ENCODE results near the gene WIPF3.

The WIPF3 gene

DNA sequence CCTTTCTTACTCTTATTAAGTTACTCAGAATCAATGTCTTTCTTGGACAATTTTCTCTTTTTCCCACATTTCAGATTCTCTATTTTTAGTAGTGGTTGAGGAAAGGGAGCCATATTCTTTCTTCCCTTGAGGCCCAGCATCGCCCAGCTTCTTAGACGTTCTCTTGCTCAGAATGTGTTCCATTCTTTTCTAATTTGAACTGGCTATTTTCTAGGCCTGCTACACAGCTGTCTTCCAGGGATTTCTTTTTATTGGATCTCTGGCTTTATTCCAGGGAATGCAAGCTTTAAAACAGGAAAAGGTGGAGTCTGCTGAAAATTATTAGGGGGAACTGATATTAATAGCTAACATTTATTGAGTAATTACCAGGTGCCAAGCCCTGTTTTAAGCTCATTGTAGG is 58.3 kb downstream of the WIPF3 start:
- Histone ChIP-seq H3K4me1 (ENCODE audit: insufficient read depth, low read length) (no peaks in the 10 kb centered on the region), H3K9me3 (ENCODE audit: control insufficient read depth, insufficient read depth, low read length) (no peaks in the 10 kb centered on the region), H3K9ac (ENCODE audit: low read depth, low read length) (no peak overlapping the region), H3K36me3 (ENCODE audit: insufficient read depth, low read length) (no peaks in the 10 kb centered on the region)

GRCh38 chr7:29865526-29865925 is 59.2 kb downstream of the WIPF3 start:
- Histone ChIP-seq H3K9ac (ENCODE audit: low read depth, low read length) (no peak overlapping the region), H3K36me3 (ENCODE audit: insufficient read depth, low read length) (no peaks in the 10 kb centered on the region), H3K9me3 (ENCODE audit: control insufficient read depth, insufficient read depth, low read length) (no peaks in the 10 kb centered on the region)

GRCh38 chr7:29866490-29866930 is 60.2 kb downstream of the WIPF3 start:
- no peaks in the 10 kb centered on the region for H3K36me3 ChIP-seq (ENCODE audit: insufficient read depth, low read length)
- no peak overlapping the region for H3K9ac ChIP-seq (ENCODE audit: low read depth, low read length)
- no peaks in the 10 kb centered on the region for H3K9me3 ChIP-seq (ENCODE audit: control insufficient read depth, insufficient read depth, low read length)
- no peaks in the 10 kb centered on the region for H3K4me1 ChIP-seq (ENCODE audit: insufficient read depth, low read length)

More at GRCh38 chr7:29865526-29865925, 59.2 kb downstream of the WIPF3 start:
- H3K4me1 ChIP-seq (ENCODE audit: insufficient read depth, low read length), result no peaks in the 10 kb centered on the region

- Histone ChIP-seq H3K4me1 (ENCODE audit: insufficient read depth, low read length) (no peaks in the 10 kb centered on the region), H3K9me3 (ENCODE audit: control insufficient read depth, insufficient read depth, low read length) (no peaks in the 10 kb centered on the region), H3K36me3 (ENCODE audit: insufficient read depth, low read length) (no peaks in the 10 kb centered on the region), H3K9ac (ENCODE audit: low read depth, low read length) (no peak overlapping the region)
Measured at GRCh38 chr7:29871787-29872398, 65.6 kb downstream of the WIPF3 start.

DNA sequence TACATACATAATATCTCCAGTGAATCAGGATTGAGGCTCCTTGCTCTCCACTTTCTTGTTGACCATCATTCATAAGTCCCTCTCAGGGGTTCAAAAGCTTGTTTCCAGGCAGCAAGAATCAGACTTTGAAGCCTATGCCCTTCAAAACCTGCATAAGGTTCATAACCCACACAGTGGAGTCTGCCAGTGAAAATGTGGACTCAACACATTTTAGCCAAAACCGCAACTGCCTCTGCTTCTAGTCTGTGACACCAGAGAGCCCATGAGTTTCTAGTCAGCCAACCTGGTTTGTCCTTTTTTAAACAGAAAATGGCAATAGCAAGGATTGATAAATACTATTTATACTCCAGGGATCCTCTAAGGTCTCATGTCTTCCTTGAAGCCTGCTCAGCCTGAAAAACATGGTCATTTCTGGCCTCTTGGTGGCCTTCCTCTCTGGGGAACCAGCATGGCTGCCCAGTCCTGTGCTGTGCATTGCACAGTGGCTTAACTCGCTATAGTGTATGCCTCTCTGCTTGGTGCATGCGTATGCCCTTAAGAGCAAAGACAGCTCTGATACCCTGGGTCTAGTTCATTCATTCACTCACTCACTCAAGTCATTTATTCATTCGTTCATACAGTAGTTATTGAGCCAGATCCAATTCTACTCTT is 67.5 kb downstream of the WIPF3 start:
- H3K9ac ChIP-seq (ENCODE audit: low read depth, low read length), result no peak overlapping the region
- H3K9me3 ChIP-seq (ENCODE audit: control insufficient read depth, insufficient read depth, low read length), result no peaks in the 10 kb centered on the region
- no peaks in the 10 kb centered on the region for H3K4me1 ChIP-seq (ENCODE audit: insufficient read depth, low read length)
- H3K36me3 ChIP-seq (ENCODE audit: insufficient read depth, low read length), result no peaks in the 10 kb centered on the region

- no peaks in the 10 kb centered on the region for H3K36me3 ChIP-seq (ENCODE audit: insufficient read depth, low read length)
- no peaks in the 10 kb centered on the region for H3K4me1 ChIP-seq (ENCODE audit: insufficient read depth, low read length)
- H3K9ac ChIP-seq (ENCODE audit: low read depth, low read length), result no peak overlapping the region
- H3K9me3 ChIP-seq (ENCODE audit: control insufficient read depth, insufficient read depth, low read length), result no peaks in the 10 kb centered on the region
Measured at GRCh38 chr7:29875741-29876140, 69.4 kb downstream of the WIPF3 start.

GRCh38 chr7:29877196-29877595 is 70.9 kb downstream of the WIPF3 start:
- Histone ChIP-seq H3K36me3 (ENCODE audit: insufficient read depth, low read length) (no peaks in the 10 kb centered on the region), H3K9me3 (ENCODE audit: control insufficient read depth, insufficient read depth, low read length) (no peaks in the 10 kb centered on the region), H3K9ac (ENCODE audit: low read depth, low read length) (no peak overlapping the region), H3K4me1 (ENCODE audit: insufficient read depth, low read length) (peaks cover 4% of the 10 kb centered on the region)

DNA sequence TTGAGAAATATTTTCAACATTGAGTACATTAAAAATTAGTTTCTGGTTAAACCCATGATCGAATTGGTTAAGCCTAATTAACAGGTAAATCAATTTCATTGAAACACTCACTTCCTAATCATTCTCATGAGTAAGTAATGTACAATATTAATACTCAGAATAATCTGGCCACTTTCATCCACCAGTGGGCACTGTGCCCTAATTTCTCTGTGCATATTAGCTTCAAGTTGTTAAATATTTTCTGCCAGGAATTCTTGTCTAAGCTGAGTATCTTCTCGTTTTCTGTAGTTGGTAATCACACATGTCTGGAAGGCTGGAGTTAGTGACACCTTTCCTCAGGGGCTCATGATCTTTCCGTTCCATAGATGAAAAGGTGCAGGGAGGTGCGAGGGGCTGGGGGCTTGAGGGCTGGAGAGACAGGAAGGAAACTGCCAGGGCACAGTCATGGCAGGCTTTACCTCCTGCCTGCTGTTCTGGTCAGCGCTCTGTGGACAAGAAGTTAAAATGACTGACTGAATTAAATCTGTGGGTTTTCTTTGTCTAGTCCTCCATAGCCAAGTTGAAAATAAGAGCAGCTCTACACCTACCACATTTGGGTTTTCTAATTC is 71.9 kb downstream of the WIPF3 start:
- Histone ChIP-seq H3K9ac (ENCODE audit: low read depth, low read length) (no peak overlapping the region), H3K36me3 (ENCODE audit: insufficient read depth, low read length) (no peaks in the 10 kb centered on the region)

DNA sequence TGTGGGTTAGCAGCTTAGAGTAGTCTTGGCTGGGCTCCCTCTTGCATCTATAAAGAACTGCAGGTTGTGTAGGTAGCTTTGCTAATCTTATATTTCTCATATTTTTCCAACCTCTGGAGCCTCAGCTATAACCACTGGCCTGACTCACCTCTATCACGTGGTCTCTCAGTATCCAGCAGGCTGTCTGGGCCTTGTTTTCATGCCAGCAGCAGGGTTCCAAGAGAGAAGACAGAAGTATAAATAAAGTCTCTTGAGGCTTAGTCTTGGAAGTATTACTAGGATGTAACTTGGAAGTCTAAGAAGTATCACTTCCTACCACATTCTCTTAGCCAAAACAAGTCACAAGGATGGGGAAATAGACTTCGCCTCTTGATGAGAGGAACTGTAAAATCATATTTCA is 73.3 kb downstream of the WIPF3 start:
- Histone ChIP-seq H3K9me3 (ENCODE audit: control insufficient read depth, insufficient read depth, low read length) (no peaks in the 10 kb centered on the region), H3K36me3 (ENCODE audit: insufficient read depth, low read length) (no peaks in the 10 kb centered on the region), H3K9ac (ENCODE audit: low read depth, low read length) (no peak overlapping the region), H3K4me1 (ENCODE audit: insufficient read depth, low read length) (peaks cover 18% of the 10 kb centered on the region)

More for the DNA sequence above, 71.9 kb downstream of the WIPF3 start:
- H3K9me3 ChIP-seq (ENCODE audit: control insufficient read depth, insufficient read depth, low read length), result no peaks in the 10 kb centered on the region
- peaks cover 14% of the 10 kb centered on the region for H3K4me1 ChIP-seq (ENCODE audit: insufficient read depth, low read length)

DNA sequence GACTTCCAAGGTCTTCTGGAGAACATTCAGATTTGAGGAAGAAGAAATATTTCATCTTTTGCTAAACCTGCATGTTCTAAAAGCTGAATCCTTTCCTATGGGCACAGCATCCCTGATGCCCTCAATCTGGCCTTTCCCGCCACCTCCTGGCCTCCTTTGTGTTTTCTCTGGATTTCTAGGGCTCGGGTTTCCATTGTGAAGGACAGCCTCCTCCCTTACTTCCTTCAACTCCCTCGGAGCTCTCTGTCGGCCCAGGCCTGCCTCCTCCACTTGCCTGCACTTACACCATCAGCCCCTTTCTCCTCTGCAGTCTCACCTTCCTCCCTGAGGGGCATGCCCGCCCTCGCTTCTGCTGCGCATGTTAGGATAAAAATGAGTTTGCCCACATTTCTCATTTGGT is 75.4 kb downstream of the WIPF3 start:
- no peak overlapping the region for H3K9ac ChIP-seq (ENCODE audit: low read depth, low read length)
- H3K9me3 ChIP-seq (ENCODE audit: control insufficient read depth, insufficient read depth, low read length), result no peaks in the 10 kb centered on the region
- no peaks in the 10 kb centered on the region for H3K36me3 ChIP-seq (ENCODE audit: insufficient read depth, low read length)
- H3K4me1 ChIP-seq (ENCODE audit: insufficient read depth, low read length), result peaks cover 18% of the 10 kb centered on the region

- H3K36me3 ChIP-seq (ENCODE audit: insufficient read depth, low read length), result no peaks in the 10 kb centered on the region
- peaks cover 18% of the 10 kb centered on the region for H3K4me1 ChIP-seq (ENCODE audit: insufficient read depth, low read length)
- H3K9me3 ChIP-seq (ENCODE audit: control insufficient read depth, insufficient read depth, low read length), result no peaks in the 10 kb centered on the region
Measured at GRCh38 chr7:29882481-29882880, 76.2 kb downstream of the WIPF3 start.

GRCh38 chr7:29883462-29884398 is 77.4 kb downstream of the WIPF3 start:
- Histone ChIP-seq H3K9me3 (ENCODE audit: control insufficient read depth, insufficient read depth, low read length) (no peaks in the 10 kb centered on the region), H3K4me1 (ENCODE audit: insufficient read depth, low read length) (peaks cover 18% of the 10 kb centered on the region), H3K36me3 (ENCODE audit: insufficient read depth, low read length) (no peaks in the 10 kb centered on the region), H3K9ac (ENCODE audit: low read depth, low read length) (peak overlapping the region; percentile 28; the same call in 1 of the 2 replicates)

More at GRCh38 chr7:29882481-29882880, 76.2 kb downstream of the WIPF3 start:
- H3K9ac ChIP-seq (ENCODE audit: low read depth, low read length), result no peak overlapping the region

DNA sequence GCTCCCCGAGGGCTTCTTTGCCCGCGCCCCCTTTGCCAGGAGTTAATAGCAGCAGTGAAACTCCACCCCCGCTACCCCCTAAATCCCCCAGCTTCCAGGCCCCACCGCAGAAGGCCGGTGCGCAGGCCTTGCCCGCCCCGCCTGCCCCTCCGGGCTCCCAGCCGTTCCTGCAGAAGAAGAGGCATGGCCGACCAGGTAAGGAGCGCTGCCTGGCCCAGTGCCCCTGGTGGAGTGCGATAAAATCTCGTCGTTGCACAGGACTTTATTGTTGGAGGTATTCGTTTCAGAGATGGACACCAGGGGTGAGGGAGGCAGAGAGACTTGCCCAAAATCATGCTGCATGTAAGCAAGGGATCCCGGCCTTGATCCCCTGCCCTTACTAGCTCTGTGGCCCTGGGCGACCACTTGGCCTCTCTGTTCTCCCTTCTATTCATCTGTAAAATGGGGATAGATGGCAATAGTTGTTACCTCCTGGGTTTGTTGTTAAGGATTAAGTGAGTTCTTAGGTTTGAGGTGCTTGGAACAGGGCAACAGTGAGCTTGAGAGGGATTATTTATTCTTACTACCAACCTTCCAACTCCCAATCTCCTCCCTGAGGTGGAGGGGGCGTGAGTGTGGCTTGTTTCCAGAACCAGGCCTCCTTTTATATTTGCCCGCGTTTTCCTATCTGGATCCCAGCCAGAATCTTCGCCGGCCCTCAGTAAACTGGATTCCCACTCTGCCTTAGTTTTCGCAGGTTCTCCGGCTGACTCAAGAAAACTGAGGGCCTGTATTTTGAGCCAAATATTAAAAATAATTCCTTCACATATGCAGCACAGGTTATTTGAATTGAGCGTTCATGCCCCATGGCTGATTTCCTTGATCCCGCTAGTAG is 78.3 kb downstream of the WIPF3 start:
- Histone ChIP-seq H3K9me3 (ENCODE audit: control insufficient read depth, insufficient read depth, low read length) (no peaks in the 10 kb centered on the region), H3K4me1 (ENCODE audit: insufficient read depth, low read length) (peaks cover 18% of the 10 kb centered on the region), H3K36me3 (ENCODE audit: insufficient read depth, low read length) (no peaks in the 10 kb centered on the region), H3K9ac (ENCODE audit: low read depth, low read length) (peak overlapping the region; percentile 28)

Data from ES-I3 (cell line).